HCT116 (cell line): ENCODE results near the gene CCDC137. TPM values are rescaled to one million over a fixed set of nuclear protein-coding genes. Genes with fewer than 3 reads are reported as not detected.

Experiments used
- ATAC-seq: fragments of 200-7000 bp; cut with Tn5 transposase; 2 replicates; pipeline ENCODE4 v1.9.1; 2020; ENCODE audit warnings: mild to moderate bottlenecking, moderate library complexity
- BruUV-seq: library from RNA; stranded (reverse); fragments of 400-500 nt; replicated peaks from 2 replicates; lab custom pipeline; 2021; lab: Mats Ljungman, UMichigan
- CTCF ChIA-PET: fragments of 300-600 bp; sonication (Branson Sonifier 250); formaldehyde crosslinking; loops from one replicate; lab custom pipeline; 2021; ENCODE audit warnings: antibody characterized with exemption; lab: Charles Lee
- POLR2A ChIA-PET: fragments of 300-600, 350-600 bp; sonication (Branson Sonifier 250); formaldehyde crosslinking; loops from one replicate; lab custom pipeline; 2021; ENCODE audit warnings: antibody characterized with exemption; lab: Charles Lee
- RAD21 ChIA-PET, 2 experiments: fragments of 300-600 bp; sonication (Branson Sonifier 250); formaldehyde crosslinking; loops; one replicate each; lab custom pipeline; 2023; ENCODE audit warnings: low total read pairs in 2 of 2; ENCODE audit not compliant: uncharacterized antibody in 2 of 2, unreplicated experiment in 2 of 2, low non-redundant PET in 1 of 2; lab: Charles Lee
- DNase-seq: peaks from one replicate; pipeline ENCODE4 v3.0.0-alpha.2; 2010; ENCODE audit warnings: low read depth, low spot score
- H2AFZ ChIP-seq: fragments of 200-600 bp; shearing (Covaris generic), sonication (generic); 2 replicates; pipeline ENCODE4 v1.6.1; 2017; ENCODE audit warnings: low read depth, mixed run types, mixed read lengths, antibody characterized with exemption, low read length; ENCODE audit not compliant: poor library complexity, severe bottlenecking
- H3K27ac ChIP-seq: 2 replicates; pipeline ENCODE4 v1.5.1; 2012; ENCODE audit warnings: low read depth, low read length
- H3K27me3 ChIP-seq: fragments of 200-600 bp; sonication (generic); 2 replicates; pipeline ENCODE4 v1.6.1; 2016; ENCODE audit warnings: mixed run types, low read length, mixed read lengths; ENCODE audit not compliant: insufficient read depth
- H3K36me3 ChIP-seq, 2 experiments: fragments of 200-500 bp in 1 of 2; fragments of 200-600 bp in 1 of 2; sonication (Bioruptor generic) in 1 of 2; sonication (generic) in 1 of 2; 2 replicates each; pipeline versions ENCODE4 v1.5.1 to v1.6.1; 2014 to 2016; ENCODE audit warnings: low read length in 2 of 2, inconsistent platforms in 1 of 2, mixed read lengths in 1 of 2, mixed run types in 1 of 2; ENCODE audit not compliant: insufficient read depth in 2 of 2, control insufficient read depth in 1 of 2
- H3K4me1 ChIP-seq, 2 experiments: fragments of 200-600 bp in 1 of 2; sonication (generic) in 1 of 2; 2 replicates each; pipeline versions ENCODE4 v1.5.1 to v1.6.1; 2012 to 2017; ENCODE audit warnings: low read length in 2 of 2, inconsistent platforms in 1 of 2, mild to moderate bottlenecking in 1 of 2, mixed read lengths in 1 of 2, mixed run types in 1 of 2, moderate library complexity in 1 of 2; ENCODE audit not compliant: insufficient read depth in 2 of 2, control insufficient read depth in 1 of 2
- H3K4me2 ChIP-seq: fragments of 200-600 bp; sonication (generic); 2 replicates; pipeline ENCODE4 v1.6.1; 2017; ENCODE audit warnings: mixed run types, low read length, mixed read lengths
- H3K4me3 ChIP-seq, 2 experiments: fragments of 200-600 bp in 1 of 2; sonication (generic) in 1 of 2; replicated peaks in 1 of 2; 2 replicates each; pipeline ENCODE4 v1.5.1; 2011 to 2016; ENCODE audit warnings: low read length in 2 of 2, control low read depth in 1 of 2, low read depth in 1 of 2, mild to moderate bottlenecking in 1 of 2, mixed read lengths in 1 of 2, mixed run types in 1 of 2
- H3K79me2 ChIP-seq: fragments of 200-600 bp; sonication (generic); 2 replicates; pipeline ENCODE4 v1.6.1; 2017; ENCODE audit warnings: mild to moderate bottlenecking, mixed run types, low read length, moderate library complexity, mixed read lengths; ENCODE audit not compliant: insufficient read depth
- H3K9ac ChIP-seq: fragments of 200-600 bp; sonication (generic); 2 replicates; pipeline ENCODE4 v1.6.1; 2016; ENCODE audit warnings: low read length, mixed read lengths
- H3K9me2 ChIP-seq: fragments of 200-600 bp; sonication (generic), shearing (Covaris generic); 2 replicates; pipeline ENCODE4 v1.6.1; 2017; ENCODE audit warnings: mixed run types, mild to moderate bottlenecking, moderate library complexity; ENCODE audit not compliant: insufficient read depth
- H3K9me3 ChIP-seq, 2 experiments: fragments of 200-500 bp in 1 of 2; fragments of 200-600 bp in 1 of 2; sonication (Bioruptor generic) in 1 of 2; sonication (generic) in 1 of 2; 2 replicates each; pipeline ENCODE4 v1.6.1; 2014 to 2017; ENCODE audit warnings: low read length in 2 of 2, mixed read lengths in 2 of 2, inconsistent platforms in 1 of 2, low read depth in 1 of 2, mild to moderate bottlenecking in 1 of 2, mixed run types in 1 of 2, moderate library complexity in 1 of 2; ENCODE audit not compliant: control insufficient read depth in 1 of 2, insufficient read depth in 1 of 2
- H4K20me1 ChIP-seq: fragments of 200-600 bp; sonication (generic), shearing (Covaris generic); 2 replicates; pipeline ENCODE4 v1.6.1; 2017; ENCODE audit warnings: mixed run types, mild to moderate bottlenecking, moderate library complexity; ENCODE audit not compliant: insufficient read depth
- ATF3 ChIP-seq: IDR thresholded peaks from 2 replicates; pipeline ENCODE4 v1.6.1; 2012
- EZH2 ChIP-seq: fragments of 200-600 bp; sonication (generic); IDR thresholded peaks from 2 replicates; pipeline ENCODE4 v1.6.1; 2017; ENCODE audit warnings: antibody characterized with exemption, mixed run types
- EZH2phosphoT487 ChIP-seq: fragments of 200-600 bp; IDR thresholded peaks from 2 replicates; pipeline ENCODE4 v1.6.1; 2018; ENCODE audit warnings: antibody characterized with exemption, borderline replicate concordance
- POLR2AphosphoS5 ChIP-seq: IDR thresholded peaks from 2 replicates; pipeline ENCODE4 v1.6.1; 2011; ENCODE audit warnings: mild to moderate bottlenecking, low read depth, low read length, moderate library complexity
- RAD21 ChIP-seq: IDR thresholded peaks from 2 replicates; pipeline ENCODE4 v1.6.1; 2012; ENCODE audit warnings: low read depth, mild to moderate bottlenecking
- REST ChIP-seq: IDR thresholded peaks from 2 replicates; pipeline ENCODE4 v1.6.1; 2012; ENCODE audit warnings: low read depth
- SP1 ChIP-seq: IDR thresholded peaks from 2 replicates; pipeline ENCODE4 v1.6.1; 2012; ENCODE audit warnings: low read depth
- ZFX ChIP-seq: fragments of 450-650 bp; IDR thresholded peaks from 2 replicates; pipeline ENCODE4 v1.6.1; 2017
- ZNF274 ChIP-seq: fragments of 200-500 bp; sonication (Bioruptor generic); IDR thresholded peaks from 2 replicates; pipeline ENCODE4 v1.6.1; 2014; ENCODE audit warnings: mild to moderate bottlenecking, low read depth, low read length, inconsistent platforms
- intact Hi-C: fragments of 100-400 bp; cut with micrococcal nuclease; formaldehyde crosslinking; loops from 2 replicates; pipeline ENCODE4 v1.10.0; 2022
- total RNA-seq: library from RNA; stranded (reverse); gene quantifications from one replicate; pipeline ENCODE4 v1.2.1, GENCODE V29; 2021; ENCODE audit not compliant: unreplicated experiment
- TF ChIP-seq, protein P1 (sequence below): IDR thresholded peaks from 2 replicates; pipeline ENCODE4 v1.6.1; 2011; ENCODE audit warnings: mild to moderate bottlenecking, low read length, moderate library complexity; ENCODE audit not compliant: insufficient replicate concordance; ENCODE audit errors: extremely low read depth

Gene CCDC137
- total RNA-seq, 1 experiment from 2014 or later, result 77.5 TPM

GRCh38 chr17:81691608-81692007 is 25.1 kb downstream of the CCDC137 start:
- H3K9ac ChIP-seq, result no peak overlapping the region
- no peaks in the 10 kb centered on the region for H3K27me3 ChIP-seq
- intact Hi-C loops, result loop anchor here (10.0 kb wide), 1 partner anchor 137 kb away; the partner anchor contains the start of gene FAAP100
- ChIA-PET POLR2A (no interaction called here), CTCF (no interaction called here), RAD21 (no interaction called here)
- peaks cover 57 to 96% of the 10 kb centered on the region in 2 experiments; a peak in 3 of 4 replicates for H3K36me3 ChIP-seq
- TF ChIP-seq EZH2 (no peak), RAD21 (no peak), ATF3 (no peak), ZNF274 (no peak), POLR2AphosphoS5 (no peak), SP1 (no peak), REST (no peak), ZFX (no peak), EZH2phosphoT487 (no peak)
- TF ChIP-seq, protein P1, sequence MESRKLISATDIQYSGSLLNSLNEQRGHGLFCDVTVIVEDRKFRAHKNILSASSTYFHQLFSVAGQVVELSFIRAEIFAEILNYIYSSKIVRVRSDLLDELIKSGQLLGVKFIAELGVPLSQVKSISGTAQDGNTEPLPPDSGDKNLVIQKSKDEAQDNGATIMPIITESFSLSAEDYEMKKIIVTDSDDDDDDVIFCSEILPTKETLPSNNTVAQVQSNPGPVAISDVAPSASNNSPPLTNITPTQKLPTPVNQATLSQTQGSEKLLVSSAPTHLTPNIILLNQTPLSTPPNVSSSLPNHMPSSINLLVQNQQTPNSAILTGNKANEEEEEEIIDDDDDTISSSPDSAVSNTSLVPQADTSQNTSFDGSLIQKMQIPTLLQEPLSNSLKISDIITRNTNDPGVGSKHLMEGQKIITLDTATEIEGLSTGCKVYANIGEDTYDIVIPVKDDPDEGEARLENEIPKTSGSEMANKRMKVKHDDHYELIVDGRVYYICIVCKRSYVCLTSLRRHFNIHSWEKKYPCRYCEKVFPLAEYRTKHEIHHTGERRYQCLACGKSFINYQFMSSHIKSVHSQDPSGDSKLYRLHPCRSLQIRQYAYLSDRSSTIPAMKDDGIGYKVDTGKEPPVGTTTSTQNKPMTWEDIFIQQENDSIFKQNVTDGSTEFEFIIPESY, result no peak
- BruUV-seq, result no TSS peak
- no peak overlapping the region for H3K4me2 ChIP-seq
- no peak for DNase-seq
- H2AFZ ChIP-seq, result no peak overlapping the region
- no peak overlapping the region for H3K27ac ChIP-seq
- no peaks in the 10 kb centered on the region; a peak in 1 of 4 replicates for H3K4me1 ChIP-seq
- no peaks in the 10 kb centered on the region for H3K9me3 ChIP-seq
- no peaks in the 10 kb centered on the region for H4K20me1 ChIP-seq
- no peak overlapping the region for H3K4me3 ChIP-seq
- peaks cover 80% of the 10 kb centered on the region for H3K79me2 ChIP-seq
- no peaks in the 10 kb centered on the region for H3K9me2 ChIP-seq
- ATAC-seq, result no peak
